ENCODE data around the gene C1QL1. TPM values are rescaled to one million over a fixed set of nuclear protein-coding genes. Genes with fewer than 3 reads are reported as not detected.
A peak's percentile ranks its signal among the peaks of the same experiment; 100 is the strongest.

The C1QL1 gene
- total RNA-seq, result 1 to 10 TPM in 1 of 2 donors, under 1 TPM in 1; 0.94 to 2.9 TPM
- long read RNA-seq, result 0 reads

DNA sequence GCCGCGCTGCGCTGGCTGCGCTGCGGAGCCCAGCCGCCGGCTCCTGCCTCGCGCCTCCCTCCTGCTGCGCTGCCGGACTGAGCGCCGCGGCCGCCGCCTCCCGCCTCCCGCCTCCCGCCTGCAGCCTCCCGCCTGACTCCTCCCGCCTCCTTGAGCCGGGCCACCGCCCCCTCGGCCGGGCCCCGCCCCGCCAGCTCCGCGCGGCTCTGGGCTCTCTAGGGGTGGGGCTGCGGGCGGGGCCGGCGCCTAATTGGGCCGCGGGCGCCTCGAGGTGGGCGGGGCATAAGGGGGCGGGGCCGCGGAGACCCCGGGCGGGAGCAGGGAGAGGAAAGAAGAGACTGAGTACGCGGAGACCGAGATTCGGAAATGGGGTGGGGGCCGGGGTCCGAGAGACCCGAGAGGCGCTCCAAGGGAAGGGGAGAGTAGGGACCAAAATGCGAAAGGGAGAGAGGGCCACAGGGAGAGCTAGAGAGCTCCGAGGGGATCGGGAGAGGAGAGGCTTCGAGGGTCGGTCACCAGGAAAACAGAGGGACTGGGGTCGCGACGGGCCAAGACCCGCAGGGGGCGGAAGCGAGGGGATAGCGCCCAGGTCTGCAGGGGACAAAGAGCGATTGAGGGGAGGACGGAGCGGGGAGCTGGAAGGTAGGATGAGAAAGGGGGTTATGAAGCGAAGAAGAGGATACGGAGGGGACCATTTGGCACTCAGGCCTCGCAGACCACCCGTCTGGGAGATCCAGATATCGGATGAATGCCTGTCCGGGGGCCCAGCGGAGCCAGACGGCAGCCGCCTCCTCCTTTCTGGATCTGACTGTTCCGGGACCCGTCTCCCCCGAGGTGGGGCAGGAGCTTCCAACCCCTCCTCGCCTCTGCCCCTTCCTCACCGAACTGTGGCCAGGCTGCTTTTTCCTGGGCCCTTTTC is at the start of gene C1QL1:
Gene C1QL1, minus strand, starts transcription at position 79 of the 919 bp plus-strand sequence. CDS start 255 bp downstream, outside the sequence.
- DNase-seq, result peak; percentile 94
- ATAC-seq, result peak; percentile 96 to 98
- intact Hi-C loops (cut with DNase I), result no loop called here

GRCh38 chr17:45016823-45017222 is 48.7 kb upstream of the C1QL1 start:
- intact Hi-C loops (cut with DNase I), result no loop called here
- no peak for DNase-seq
- ATAC-seq, result no peak

DNA sequence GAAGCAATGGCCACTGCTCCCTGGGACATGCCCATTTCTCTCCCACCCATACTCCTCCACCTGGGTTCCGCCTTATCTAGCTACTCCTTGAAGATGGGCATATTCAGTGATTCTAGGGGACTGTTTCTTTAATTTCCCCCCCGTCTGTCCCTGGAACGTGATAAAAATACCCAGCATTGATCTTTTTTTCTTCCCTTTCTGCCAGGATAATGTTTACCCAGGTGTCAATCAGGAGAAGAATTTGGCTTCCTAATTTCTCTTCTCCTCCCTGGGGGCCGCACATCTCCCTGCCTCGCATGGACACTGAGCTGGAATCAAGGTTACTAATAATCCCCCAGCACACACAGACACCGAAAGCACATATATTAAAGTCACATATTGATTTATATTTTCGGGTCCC is 48.1 kb upstream of the C1QL1 start:
- ATAC-seq, result no peak
- no peak for DNase-seq
- intact Hi-C loops (cut with DNase I), result no loop called here

DNA sequence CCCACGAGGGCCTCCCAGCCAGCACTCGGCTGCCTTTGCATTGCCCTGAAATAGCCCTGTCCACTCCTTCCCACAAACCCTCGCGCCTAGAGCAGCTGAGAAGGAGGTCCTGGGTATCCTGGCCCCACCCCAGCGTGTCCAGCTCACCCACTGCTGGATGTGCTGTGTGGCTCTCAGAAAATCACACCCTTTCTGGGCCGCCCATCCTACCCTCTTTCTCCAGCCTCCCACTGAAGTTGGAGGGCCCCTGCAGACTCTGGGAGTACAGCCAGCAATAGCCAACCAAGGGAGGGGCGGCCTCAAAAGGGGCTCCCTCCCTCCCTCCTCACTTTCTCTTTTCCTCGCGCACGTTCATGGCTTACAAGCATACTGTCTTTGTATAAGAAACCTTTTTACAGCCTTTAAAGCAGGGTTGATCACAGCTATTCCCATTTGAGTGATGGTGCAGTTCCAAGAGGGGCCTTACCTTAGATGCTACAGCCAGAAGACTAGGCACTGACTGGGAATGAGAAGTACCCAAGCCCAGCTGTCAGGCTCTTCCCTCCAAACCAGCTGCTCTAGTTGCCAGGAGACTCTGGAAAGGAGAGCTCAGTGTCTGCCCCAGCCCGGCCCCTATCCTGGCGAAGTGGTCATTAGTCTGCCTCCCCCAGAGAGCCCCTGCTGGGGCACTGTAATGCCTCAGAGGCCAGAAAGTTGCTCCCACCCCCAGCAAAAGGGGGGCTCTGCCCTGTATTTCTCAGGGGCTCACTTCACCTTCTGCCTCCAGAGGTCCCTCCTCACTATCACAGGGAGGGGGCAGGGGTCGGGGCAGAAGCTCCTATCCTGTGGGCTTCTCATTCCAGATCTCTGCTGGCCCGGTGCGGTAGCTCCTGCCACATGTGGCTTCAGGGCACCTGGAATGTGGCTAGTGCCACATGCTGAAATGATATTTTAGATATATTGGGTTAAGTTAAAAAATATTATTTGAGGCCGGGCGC is 45.2 kb upstream of the C1QL1 start:
- intact Hi-C loops (cut with DNase I), result no loop called here
- DNase-seq (peak; percentile 50), ATAC-seq (peak; percentile 70 to 89)

GRCh38 chr17:45011767-45012166 is 43.7 kb upstream of the C1QL1 start:
- no peak for DNase-seq
- ATAC-seq, result no peak
- intact Hi-C loops (cut with DNase I), result no loop called here

DNA sequence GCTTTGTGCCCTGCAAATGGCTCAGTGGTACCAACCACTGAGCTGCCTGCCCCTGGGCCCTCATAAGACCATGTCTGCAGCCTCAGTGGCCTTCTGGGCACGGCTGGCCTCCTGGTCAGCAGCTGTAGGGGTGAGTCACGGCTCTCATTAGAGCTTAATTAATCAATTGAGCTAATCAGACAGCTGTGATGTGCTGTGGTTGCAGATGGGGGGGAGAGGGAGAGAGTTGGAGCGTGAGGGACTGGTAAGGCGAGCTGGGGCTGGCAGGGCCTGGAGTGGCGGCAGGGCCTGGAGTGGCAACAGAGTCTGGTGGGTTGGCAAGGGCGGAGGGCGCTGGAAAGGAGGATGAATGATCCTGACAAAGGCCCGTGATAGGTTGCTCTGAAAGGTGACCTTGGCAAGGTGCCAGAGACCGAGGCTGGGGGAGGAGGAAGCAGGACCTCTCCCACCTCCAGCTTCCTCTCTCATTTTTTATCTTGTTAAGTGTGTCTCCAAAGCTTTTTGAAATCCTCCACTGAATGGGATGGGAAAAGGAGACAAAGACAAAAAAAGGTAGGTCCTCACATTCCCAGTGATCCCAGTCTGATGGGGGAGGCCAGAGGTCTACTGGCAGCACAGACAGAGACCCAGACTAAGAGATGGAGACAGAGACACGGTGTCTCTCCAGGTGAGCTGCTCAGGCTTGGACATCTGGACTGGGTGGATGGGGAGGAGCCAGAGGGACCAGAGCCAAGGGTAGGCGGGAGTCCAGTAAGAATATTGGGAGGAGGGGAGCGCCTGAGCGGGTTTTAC is 41.8 kb upstream of the C1QL1 start:
- intact Hi-C loops (cut with DNase I), result no loop called here
- DNase-seq (no peak), ATAC-seq (no peak)

DNA sequence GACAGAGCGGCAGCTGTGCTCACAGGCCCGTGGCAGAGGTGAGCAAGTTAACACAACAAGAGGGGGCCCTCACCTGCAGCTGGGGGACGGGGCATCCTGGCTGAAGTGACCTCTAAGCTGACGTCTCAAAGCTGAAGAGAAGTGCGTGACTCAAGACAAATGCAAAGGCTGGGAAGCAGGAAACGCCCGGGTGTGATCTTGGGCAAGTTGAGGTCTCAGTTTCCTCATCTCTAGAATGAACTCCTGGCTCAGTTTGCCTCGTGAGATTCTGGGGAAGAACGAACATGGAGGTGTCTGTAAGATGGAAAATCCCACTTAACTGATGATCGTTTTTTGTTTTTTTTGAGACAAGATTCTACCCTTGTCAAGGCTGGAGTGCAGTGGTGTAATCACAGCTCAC is 40.1 kb upstream of the C1QL1 start:
- no peak for ATAC-seq
- no peak for DNase-seq

DNA sequence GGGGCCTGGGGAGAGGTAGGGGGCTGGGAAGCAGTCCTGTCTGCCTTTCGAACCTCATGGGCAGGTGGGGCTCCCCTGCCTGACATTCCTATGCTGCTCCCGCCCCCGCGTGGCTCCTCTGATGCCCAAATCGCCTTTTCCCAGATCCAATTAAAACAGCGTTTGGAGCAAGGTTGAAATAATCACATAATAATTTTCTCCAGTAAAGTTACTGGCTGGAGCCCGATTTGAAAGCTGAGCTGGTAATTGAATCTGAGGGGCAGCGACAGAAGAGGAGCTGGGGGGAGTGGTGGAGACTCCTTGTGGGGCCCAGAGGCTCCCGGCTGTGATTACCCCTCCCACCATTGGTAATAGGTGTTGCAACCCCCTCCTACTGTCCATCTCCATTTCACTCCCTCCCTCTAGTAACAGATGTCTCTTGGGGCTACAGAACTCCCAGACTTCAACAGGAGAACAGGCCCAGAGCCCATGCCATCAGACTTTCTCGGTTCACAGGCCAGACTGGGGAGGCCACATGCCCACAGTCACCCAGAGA is 38.9 kb upstream of the C1QL1 start:
- intact Hi-C loops (cut with DNase I), result no loop called here

More for the DNA sequence above, 40.1 kb upstream of the C1QL1 start:
- intact Hi-C loops (cut with DNase I), result no loop called here

DNA sequence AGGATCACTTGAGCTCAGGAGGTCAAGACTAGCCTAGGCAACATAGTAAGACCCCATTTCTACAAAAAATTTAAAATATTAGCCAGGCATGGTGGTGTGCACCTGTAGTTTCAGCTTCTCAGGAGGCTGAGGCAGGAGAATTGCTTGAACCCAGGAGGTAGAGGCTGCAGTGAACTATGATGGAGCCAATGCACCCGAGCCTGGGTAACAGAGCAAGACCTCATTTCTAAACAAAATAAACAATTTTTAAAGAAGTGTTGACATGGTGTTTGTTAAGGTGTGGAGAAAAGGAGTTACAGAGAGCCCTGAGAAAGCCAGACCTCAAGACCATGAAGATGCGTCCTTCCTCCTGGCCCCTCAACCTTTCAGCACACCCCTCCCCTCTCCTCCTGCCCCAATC is 37.6 kb upstream of the C1QL1 start:
- intact Hi-C loops (cut with DNase I), result no loop called here
- DNase-seq (no peak), ATAC-seq (no peak)

More for the DNA sequence above, 38.9 kb upstream of the C1QL1 start:
- no peak for DNase-seq
- ATAC-seq, result peak; percentile 35 to 55

- DNase-seq (no peak), ATAC-seq (no peak)
- intact Hi-C loops (cut with DNase I), result no loop called here
Measured at GRCh38 chr17:45004388-45004787, 36.3 kb upstream of the C1QL1 start.

GRCh38 chr17:45003877-45004276 is 35.8 kb upstream of the C1QL1 start:
- no peak for ATAC-seq
- DNase-seq, result no peak
- intact Hi-C loops (cut with DNase I), result no loop called here

- DNase-seq (no peak), ATAC-seq (no peak)
- intact Hi-C loops (cut with DNase I), result no loop called here
Measured at GRCh38 chr17:45001310-45001709, 33.2 kb upstream of the C1QL1 start.

DNA sequence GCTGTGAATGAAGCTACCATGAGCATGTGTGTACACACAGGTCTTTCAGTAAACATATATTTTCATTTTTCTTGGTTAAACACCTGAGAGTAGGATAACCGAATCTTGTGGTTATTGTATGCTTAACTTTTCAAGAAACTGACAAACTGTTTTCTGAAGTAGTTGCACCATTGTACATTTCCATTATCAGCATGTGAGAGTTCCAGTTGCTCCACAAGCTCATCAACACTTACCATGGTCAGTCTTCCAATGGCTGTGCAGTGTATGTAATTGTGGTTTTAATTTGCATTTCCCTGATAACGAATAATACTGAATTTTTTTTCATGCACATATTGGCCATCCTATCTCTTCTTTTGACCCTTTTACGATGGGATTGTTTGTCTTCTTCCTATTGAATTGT is 31.3 kb upstream of the C1QL1 start:
- ATAC-seq, result no peak
- intact Hi-C loops (cut with DNase I), result no loop called here
- no peak for DNase-seq

- ATAC-seq (no peak), DNase-seq (no peak)
- intact Hi-C loops (cut with DNase I), result no loop called here
Measured at GRCh38 chr17:44998646-44999045, 30.5 kb upstream of the C1QL1 start.

GRCh38 chr17:44997733-44998520 is 29.8 kb upstream of the C1QL1 start:
- DNase-seq, result peak; percentile 54

GRCh38 chr17:44996304-44996703 is 28.2 kb upstream of the C1QL1 start:
- DNase-seq (no peak), ATAC-seq (no peak)
- intact Hi-C loops (cut with DNase I), result no loop called here

More at GRCh38 chr17:44997733-44998520, 29.8 kb upstream of the C1QL1 start:
- intact Hi-C loops (cut with DNase I), result no loop called here
- ATAC-seq, result peak; percentile 73 to 78

DNA sequence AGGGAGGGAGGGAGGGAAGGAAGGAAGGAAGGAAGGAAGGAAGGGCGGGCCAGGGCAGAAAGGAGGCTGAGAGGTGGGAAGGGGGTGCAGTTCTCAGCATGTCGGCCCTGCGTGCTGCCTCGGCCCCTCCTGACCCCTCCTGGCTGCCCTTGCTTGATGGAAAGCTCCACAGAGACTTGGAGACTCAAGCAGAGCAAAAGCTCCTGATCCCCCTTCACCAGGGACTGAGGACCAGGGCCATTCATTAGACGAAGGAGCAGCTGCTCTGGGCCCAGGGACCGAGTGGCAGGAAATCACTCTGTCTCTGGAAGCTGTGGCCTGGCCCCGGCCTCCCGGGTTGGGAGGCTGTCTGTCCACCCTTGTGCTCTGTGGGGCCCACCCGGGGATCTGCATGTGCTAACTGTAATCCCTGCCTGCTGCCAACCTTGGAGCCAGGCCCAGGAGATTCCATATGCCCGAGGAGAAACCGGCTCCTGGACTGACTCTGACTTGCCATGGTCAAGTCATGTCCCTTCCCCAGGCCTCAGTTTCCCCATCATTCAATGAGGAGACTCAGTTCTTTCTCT is 27.4 kb upstream of the C1QL1 start:
- DNase-seq (no peak), ATAC-seq (peak; percentile 37 to 57)
- intact Hi-C loops (cut with DNase I), result no loop called here
